Upper lobe of left lung (tissue), 4 donors: ENCODE measurements around the gene ATP1A2.

ENCODE experiments used
- POLR2A ChIP-seq, 4 donors: fragments of 450-650 bp; IDR thresholded peaks; one replicate each; pipeline ENCODE4 v1.5.1; 2016 to 2017; ENCODE audit warnings: antibody characterized with exemption in 4 of 4, mild to moderate bottlenecking in 2 of 4
- POLR2AphosphoS5 ChIP-seq, 2 donors: sonication (generic); formaldehyde crosslinking; IDR thresholded peaks; one replicate each; pipeline ENCODE4 v1.5.1; 2017; ENCODE audit warnings: antibody characterized with exemption in 2 of 2
- TF ChIP-seq, protein P1 (sequence below), 6 experiments: fragments of 450-650 bp in 4 of 6; fragments of 200-600 bp in 2 of 6; sonication (generic) in 2 of 6; IDR thresholded peaks; one replicate each; pipeline ENCODE4 v1.5.1; 2016 to 2019; ENCODE audit warnings: antibody characterized with exemption in 6 of 6

GRCh38 chr1:160094806-160095205 lies 20.8 kb upstream of the ATP1A2 start:
- TF ChIP-seq, protein P1, sequence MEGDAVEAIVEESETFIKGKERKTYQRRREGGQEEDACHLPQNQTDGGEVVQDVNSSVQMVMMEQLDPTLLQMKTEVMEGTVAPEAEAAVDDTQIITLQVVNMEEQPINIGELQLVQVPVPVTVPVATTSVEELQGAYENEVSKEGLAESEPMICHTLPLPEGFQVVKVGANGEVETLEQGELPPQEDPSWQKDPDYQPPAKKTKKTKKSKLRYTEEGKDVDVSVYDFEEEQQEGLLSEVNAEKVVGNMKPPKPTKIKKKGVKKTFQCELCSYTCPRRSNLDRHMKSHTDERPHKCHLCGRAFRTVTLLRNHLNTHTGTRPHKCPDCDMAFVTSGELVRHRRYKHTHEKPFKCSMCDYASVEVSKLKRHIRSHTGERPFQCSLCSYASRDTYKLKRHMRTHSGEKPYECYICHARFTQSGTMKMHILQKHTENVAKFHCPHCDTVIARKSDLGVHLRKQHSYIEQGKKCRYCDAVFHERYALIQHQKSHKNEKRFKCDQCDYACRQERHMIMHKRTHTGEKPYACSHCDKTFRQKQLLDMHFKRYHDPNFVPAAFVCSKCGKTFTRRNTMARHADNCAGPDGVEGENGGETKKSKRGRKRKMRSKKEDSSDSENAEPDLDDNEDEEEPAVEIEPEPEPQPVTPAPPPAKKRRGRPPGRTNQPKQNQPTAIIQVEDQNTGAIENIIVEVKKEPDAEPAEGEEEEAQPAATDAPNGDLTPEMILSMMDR (IDR thresholded peaks at IDR 0.05), result no peak
- TF ChIP-seq POLR2A (IDR thresholded peaks at IDR 0.05), result no peak
- TF ChIP-seq POLR2AphosphoS5 (IDR thresholded peaks at IDR 0.05), result no peak
